Activated CD8-positive, alpha-beta memory T cell treated with anti-CD3 and anti-CD28 coated beads for 36 hours (primary cell): ENCODE results near the gene KIF26B. TPM values are rescaled to one million over a fixed set of nuclear protein-coding genes. Genes with fewer than 3 reads are reported as not detected.

Experiments
- CTCF ChIA-PET: fragments of 350-600 bp; sonication (Branson Sonifier 250); formaldehyde crosslinking; loops from one replicate; lab custom pipeline; 2021; ENCODE audit warnings: antibody characterized with exemption; lab: Charles Lee
- POLR2A ChIA-PET: fragments of 350-600 bp; sonication (Branson Sonifier 250); formaldehyde crosslinking; loops from one replicate; lab custom pipeline; 2021; ENCODE audit warnings: antibody characterized with exemption; lab: Charles Lee
- total RNA-seq, 2 experiments: library from RNA; stranded (reverse); gene quantifications; one replicate each; pipeline ENCODE4 v1.2.3, GENCODE V29; 2021

KIF26B gene
- total RNA-seq, 2 experiments from 2014 or later, result 0.17 to 0.31 TPM

DNA sequence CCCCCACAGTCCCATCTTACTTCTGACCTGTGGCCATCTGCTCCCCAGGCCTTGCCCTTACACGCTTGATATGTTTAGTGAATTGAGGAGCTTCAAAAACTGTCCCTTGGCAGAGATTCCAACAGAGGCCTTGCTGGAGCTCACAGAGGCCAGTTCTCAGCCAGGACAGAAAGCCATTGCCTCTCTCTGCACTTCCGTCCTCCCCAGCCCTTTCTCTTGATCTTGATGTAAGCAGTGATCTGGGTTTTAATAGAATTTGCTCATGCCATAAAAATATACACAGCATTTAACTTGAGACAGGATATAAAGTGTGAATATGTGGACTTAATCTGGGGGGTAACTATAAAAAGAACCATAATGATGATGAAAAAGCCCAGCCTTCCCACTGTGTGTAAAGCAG, 453.5 kb downstream of the KIF26B start:
- ChIA-PET POLR2A (no interaction called here), CTCF (no interaction called here)

DNA sequence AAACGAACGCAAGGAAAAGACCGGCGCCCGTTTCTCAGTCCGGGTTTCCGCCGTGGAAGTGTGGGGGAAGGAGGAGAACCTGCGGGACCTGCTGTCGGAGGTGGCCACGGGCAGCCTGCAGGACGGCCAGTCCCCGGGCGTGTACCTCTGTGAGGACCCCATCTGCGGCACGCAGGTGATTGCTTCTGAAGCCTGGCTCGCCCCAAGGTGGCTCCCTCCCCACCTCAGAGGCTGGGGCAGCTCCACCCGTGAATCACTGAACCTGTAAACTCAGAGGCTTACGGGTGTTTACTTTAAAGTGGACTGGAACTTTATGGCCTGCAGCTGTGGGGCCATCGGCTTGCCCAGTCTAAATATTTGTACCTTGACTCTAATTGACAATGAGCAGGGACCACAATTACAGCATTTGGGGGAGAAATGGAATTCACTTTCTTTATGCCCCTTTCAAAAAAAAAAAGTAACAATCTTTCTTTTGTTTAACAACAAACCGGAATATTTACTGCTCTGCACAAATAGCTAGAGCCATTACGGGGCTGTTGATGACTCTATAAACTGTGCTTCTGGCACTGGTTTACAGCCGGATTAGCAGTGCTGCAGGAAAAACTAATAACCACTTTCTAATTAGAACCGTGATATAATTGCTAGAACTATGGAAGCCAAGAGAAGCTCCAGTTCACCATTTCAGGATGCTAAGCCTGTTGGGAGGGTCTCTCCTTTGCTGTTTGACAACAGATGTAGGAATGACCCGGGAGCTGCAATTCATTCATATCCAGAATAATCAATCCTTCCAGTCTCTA, 454.8 kb downstream of the KIF26B start:
- ChIA-PET POLR2A (no interaction called here), CTCF (no interaction called here)

DNA sequence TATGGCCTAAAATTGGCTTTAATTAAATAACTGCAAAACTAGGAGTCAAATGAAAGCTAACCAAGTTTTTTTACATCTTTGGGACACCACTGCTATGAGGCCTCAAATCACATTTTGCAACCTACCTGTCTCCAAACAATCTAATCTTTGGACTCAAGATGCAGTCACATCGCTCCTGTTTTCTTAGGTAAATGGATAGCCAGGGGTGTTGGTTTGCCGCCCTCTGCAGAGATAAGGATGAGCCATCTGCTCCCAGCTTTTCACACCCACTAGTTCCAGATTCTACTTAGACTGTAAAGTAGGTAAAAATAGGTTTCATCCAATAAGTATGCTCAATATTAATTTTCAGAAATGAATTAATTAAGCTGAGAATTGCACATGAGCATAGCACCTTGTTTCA, 456.5 kb downstream of the KIF26B start:
- ChIA-PET CTCF (no interaction called here), POLR2A (no interaction called here)

DNA sequence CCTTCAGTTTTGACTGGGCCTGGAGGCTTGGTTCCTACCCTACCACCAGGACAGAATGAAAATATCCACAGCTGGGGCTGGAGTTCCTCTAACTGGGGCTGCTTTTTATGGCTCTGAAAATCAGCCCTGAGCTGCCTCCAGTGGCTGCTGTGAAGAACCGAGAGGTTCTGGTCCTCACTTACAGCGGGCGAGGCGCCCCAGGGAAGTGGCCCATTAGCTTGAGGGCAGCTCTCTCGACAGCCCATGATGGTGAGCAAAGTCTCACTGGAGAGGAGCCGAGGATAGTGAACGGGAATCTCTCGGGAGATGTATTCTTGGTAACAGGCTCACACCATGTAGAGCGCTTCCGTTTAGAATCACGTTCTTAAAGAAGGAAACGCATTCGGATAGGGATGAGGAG, 459.7 kb downstream of the KIF26B start:
- CTCF ChIA-PET, result no interaction called here
- POLR2A ChIA-PET, result no interaction called here

DNA sequence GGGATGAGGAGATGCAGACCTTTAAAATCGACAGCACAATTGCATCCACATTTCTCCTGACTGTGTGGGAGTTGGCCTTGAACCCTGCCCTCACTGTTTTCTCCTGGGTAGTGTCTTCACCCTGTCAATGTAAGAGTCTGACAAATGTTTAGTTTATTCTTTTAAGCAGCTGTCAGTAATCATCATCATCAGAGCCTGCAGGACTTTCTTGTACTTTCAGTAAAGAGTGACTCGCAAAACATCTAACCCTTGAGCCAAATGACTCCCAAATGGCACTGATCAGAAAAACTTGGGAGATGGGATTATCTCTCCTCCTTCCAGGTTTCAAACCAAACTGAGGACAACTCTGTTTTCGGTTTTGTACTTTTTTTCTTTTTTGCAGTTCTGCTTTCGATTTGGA, 460.2 kb downstream of the KIF26B start:
- POLR2A ChIA-PET, result no interaction called here
- CTCF ChIA-PET, result no interaction called here

DNA sequence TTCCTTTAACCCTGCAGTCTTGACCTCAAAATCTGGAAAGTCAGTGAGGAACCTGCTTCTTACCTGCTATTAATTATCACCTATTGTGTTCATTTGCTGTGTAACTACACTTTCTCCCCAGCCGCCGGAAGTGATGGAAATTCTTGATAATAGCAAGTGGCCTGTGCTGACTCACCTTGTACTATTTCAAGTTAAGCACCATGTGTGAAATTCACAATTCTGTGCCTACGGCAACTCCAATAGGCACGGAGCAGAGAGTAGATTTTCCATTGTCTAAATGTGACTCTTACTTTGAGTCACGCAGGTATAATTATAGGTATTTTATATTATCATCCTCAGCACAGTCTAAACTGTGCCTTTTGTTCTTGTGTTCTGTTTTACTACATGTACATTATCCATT, 466.8 kb downstream of the KIF26B start:
- POLR2A ChIA-PET, result no interaction called here

GRCh38 chr1:245622332-245623014, 467.7 kb downstream of the KIF26B start:
- CTCF ChIA-PET, result no interaction called here
- POLR2A ChIA-PET, result no interaction called here

More for the DNA sequence above, 466.8 kb downstream of the KIF26B start:
- CTCF ChIA-PET, result no interaction called here

DNA sequence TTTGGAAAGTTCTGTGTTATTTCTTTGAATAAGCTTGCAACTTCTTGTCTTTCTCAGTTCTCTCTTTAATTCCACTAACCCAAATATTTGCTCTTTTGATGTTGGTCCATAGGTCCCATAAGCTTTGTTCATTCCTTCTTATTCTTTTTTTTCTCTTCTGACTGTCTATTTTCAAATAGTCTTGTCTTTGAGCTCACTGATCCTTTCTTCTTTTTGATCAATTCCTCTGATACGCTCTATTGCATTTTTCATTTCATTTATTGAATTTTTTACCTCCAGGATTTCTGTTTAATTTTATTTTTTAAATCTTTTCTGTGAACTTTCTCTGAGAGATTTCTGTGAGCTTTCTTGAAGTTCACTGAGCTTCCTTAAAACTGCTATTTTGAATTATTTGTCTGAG, 486.6 kb downstream of the KIF26B start:
- CTCF ChIA-PET, result no interaction called here
- POLR2A ChIA-PET, result no interaction called here

DNA sequence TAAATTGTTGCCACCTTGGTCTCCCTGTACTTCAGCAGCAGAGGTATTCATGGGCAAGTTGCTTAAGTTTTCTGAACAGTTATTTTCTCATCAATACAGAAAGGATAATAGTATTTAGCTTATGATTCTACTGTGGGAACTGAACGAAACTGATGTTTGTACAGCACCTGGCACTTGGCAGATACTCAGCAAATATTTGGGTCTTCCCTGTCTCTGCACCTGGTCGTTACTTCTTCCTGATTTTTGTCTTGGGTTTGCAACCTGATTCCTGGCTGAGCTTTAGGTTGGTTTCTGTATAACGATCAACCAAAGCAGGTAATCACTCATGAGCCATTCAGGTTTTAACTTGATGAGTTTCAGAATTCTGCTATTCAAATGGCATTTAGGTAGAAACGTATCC, 490.6 kb downstream of the KIF26B start:
- ChIA-PET POLR2A (no interaction called here), CTCF (no interaction called here)

DNA sequence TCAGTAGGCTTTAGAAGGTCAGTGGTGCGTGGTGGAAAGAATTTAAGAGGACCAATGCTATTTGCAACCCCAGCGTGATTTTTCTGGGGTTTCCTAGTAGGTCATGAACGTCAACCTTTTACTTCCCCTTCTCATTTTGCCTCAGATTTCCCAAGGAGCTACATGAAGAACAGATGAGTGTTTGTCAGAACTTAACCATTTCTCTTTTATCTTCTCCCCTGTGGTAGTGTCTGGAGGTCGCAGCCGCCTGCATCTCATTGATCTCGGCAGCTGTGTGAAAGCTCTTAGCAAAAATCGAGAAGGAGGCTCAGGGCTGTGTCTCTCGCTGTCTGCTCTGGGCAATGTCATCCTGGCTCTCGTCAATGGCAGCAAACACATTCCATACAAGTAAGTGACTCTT, 491.1 kb downstream of the KIF26B start:
- CTCF ChIA-PET, result no interaction called here

GRCh38 chr1:245648749-245649522, 494.2 kb downstream of the KIF26B start:
- POLR2A ChIA-PET, result no interaction called here

More for the DNA sequence above, 491.1 kb downstream of the KIF26B start:
- POLR2A ChIA-PET, result no interaction called here

DNA sequence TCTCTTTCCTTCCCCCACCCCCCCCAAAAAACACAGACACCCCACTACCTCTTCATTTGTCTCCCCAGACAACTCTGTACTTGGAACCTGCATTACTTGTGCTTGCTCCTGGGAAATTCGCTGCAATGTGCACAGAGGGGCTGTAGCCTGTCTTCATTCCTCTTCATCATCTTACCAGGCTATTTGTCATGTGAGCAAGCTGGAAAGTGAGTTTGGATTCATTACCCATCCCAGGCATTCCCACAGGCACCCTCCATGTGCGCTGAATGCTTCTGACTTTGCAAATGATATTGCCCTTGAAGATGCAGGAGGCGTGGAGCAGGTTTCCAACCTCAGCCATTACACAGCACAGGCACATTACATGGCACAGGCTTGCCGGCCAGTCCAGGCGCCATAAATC, 494.9 kb downstream of the KIF26B start:
- ChIA-PET POLR2A (no interaction called here), CTCF (no interaction called here)

More at GRCh38 chr1:245648749-245649522, 494.2 kb downstream of the KIF26B start:
- CTCF ChIA-PET, result no interaction called here

- ChIA-PET POLR2A (no interaction called here), CTCF (no interaction called here)
These were observed 495.7 kb downstream of the KIF26B start for GRCh38 chr1:245650441-245650960.

DNA sequence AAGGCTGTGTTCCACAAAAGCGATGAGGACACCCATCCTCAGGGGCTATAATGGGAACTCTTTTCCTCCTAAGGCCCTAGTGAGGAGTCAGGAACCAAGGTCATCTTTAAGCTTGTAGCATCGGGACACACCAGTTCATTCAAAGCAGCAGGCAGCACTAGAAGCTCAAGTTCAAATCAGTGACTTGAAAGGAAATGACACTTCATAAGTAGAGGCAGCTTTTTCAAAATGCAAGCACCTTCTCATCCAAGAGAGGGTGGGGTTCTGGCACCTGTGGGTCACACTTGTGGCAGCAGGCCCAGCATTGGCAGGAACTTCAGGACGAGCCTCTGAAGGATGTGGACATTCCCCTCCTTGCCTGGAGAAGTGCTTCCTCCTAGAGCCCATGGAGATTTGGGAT, 496.3 kb downstream of the KIF26B start:
- CTCF ChIA-PET, result no interaction called here

DNA sequence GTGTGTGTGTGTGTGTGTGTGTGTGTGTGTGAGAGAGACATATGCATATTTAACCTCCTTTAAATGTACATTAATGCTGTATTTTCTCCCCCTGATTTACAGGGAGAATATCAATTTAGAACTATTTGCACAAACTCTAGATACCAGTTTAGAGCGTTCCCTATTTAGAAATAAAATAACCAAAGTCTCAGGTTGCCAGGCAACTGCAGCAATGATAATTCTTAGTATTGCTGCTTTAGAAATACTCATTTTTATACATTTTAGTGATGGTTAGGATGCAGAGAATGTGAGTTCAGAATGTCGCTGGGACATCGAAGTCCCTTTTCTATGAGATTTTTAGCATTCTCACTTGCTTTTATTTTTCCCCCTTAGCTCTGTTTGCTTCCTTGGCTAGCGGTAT, 497.3 kb downstream of the KIF26B start:
- ChIA-PET POLR2A (no interaction called here), CTCF (no interaction called here)

More for the DNA sequence above, 496.3 kb downstream of the KIF26B start:
- POLR2A ChIA-PET, result no interaction called here

GRCh38 chr1:245652660-245653427, 498.1 kb downstream of the KIF26B start:
- POLR2A ChIA-PET, result no interaction called here
- CTCF ChIA-PET, result no interaction called here

- CTCF ChIA-PET, result no interaction called here
- POLR2A ChIA-PET, result no interaction called here
These were observed 499.8 kb downstream of the KIF26B start for GRCh38 chr1:245654460-245655050.

DNA sequence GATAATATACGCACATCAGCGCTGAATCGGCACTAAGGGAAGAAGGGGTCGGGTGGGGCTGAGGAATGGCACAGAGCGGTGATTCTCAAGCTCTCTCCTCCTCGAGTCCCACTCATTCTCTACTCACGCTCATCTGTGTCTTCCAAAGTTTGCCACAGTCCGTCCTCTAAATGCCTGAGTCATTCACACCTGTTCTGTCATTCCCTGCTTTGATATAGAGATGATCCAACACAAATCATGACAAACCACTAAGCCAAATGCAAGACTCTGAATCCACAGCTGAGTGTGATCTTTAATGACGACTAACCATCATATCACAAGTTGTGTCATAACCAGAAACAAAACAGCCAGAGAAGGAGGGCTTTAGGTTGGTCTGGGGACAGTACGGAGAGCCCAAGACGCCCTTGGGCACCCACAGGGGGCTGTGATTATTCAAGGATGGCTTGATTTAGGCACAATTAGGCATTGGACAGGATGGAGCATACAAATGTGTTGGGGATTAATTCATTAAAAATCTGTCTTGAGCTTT, 501.5 kb downstream of the KIF26B start:
- POLR2A ChIA-PET, result no interaction called here
- CTCF ChIA-PET, result no interaction called here

- POLR2A ChIA-PET, result no interaction called here
- CTCF ChIA-PET, result no interaction called here
These were observed 502.6 kb downstream of the KIF26B start for GRCh38 chr1:245657371-245657770.
